Islet of Langerhans (tissue), 1 donor: ENCODE measurements around the gene VWA5B1.

Experiments
- FAIRE-seq: peaks from one replicate; lab custom pipeline; 2011; peaks lifted over from hg19 to GRCh38; lab: Jason Lieb, UNC

VWA5B1 gene

GRCh38 chr1:20322081-20322824, 31.6 kb downstream of the VWA5B1 start:
- FAIRE-seq, result no peak

- no peak for FAIRE-seq
Measured at GRCh38 chr1:20322825-20323612, 32.3 kb downstream of the VWA5B1 start.

GRCh38 chr1:20323613-20323920, 32.9 kb downstream of the VWA5B1 start:
- no peak for FAIRE-seq

GRCh38 chr1:20324704-20325406, 34.2 kb downstream of the VWA5B1 start:
- no peak for FAIRE-seq

- no peak for FAIRE-seq
Measured at GRCh38 chr1:20325407-20325843, 34.8 kb downstream of the VWA5B1 start.

GRCh38 chr1:20325844-20326420, 35.3 kb downstream of the VWA5B1 start:
- FAIRE-seq, result peak; percentile 74

GRCh38 chr1:20327467-20327866, 36.8 kb downstream of the VWA5B1 start:
- no peak for FAIRE-seq

GRCh38 chr1:20328201-20328600, 37.5 kb downstream of the VWA5B1 start:
- FAIRE-seq, result no peak

GRCh38 chr1:20329793-20330542, 39.3 kb downstream of the VWA5B1 start:
- FAIRE-seq, result no peak

- FAIRE-seq, result no peak
Measured at GRCh38 chr1:20334103-20334502, 43.4 kb downstream of the VWA5B1 start.

GRCh38 chr1:20336105-20336605, 45.5 kb downstream of the VWA5B1 start:
- no peak for FAIRE-seq

GRCh38 chr1:20337581-20337980, 46.9 kb downstream of the VWA5B1 start:
- no peak for FAIRE-seq

GRCh38 chr1:20339811-20340457, 49.3 kb downstream of the VWA5B1 start:
- FAIRE-seq, result no peak

- no peak for FAIRE-seq
Measured at GRCh38 chr1:20342294-20343148, 51.8 kb downstream of the VWA5B1 start.

- FAIRE-seq, result no peak
Measured at GRCh38 chr1:20343149-20343937, 52.7 kb downstream of the VWA5B1 start.

- FAIRE-seq, result no peak
Measured at GRCh38 chr1:20343938-20344302, 53.2 kb downstream of the VWA5B1 start.

GRCh38 chr1:20344738-20345137, 54.1 kb downstream of the VWA5B1 start:
- no peak for FAIRE-seq

GRCh38 chr1:20345419-20345818, 54.7 kb downstream of the VWA5B1 start:
- no peak for FAIRE-seq

GRCh38 chr1:20346433-20346832, 55.8 kb downstream of the VWA5B1 start:
- no peak for FAIRE-seq

- no peak for FAIRE-seq
Measured at GRCh38 chr1:20347699-20348098, 57.0 kb downstream of the VWA5B1 start.
